AG10803 (cell line): ENCODE measurements around the gene TOR1AIP2.
A peak's percentile ranks its signal among the peaks of the same experiment; 100 is the strongest.

ENCODE experiments used
- DNase-seq: peaks from one replicate; pipeline ENCODE4 v3.0.0; 2010; ENCODE audit warnings: low read depth
- H3K4me3 ChIP-seq: 2 replicates; pipeline ENCODE4 v1.5.1; 2011; ENCODE audit warnings: mild to moderate bottlenecking, low read length, control low read depth
- TF ChIP-seq, protein P1 (sequence below): conservative IDR thresholded peaks from 2 replicates; pipeline ENCODE4 v1.5.1; 2011; ENCODE audit warnings: mild to moderate bottlenecking, low read length, control low read depth, inconsistent platforms

The TOR1AIP2 gene

GRCh38 chr1:179877586-179878265, at the start of gene TOR1AIP2:
TOR1AIP2 (minus strand) TSS chr1:179877803; CDS start chr1:179852665, 25,138 bp downstream.
- TF ChIP-seq, protein P1, sequence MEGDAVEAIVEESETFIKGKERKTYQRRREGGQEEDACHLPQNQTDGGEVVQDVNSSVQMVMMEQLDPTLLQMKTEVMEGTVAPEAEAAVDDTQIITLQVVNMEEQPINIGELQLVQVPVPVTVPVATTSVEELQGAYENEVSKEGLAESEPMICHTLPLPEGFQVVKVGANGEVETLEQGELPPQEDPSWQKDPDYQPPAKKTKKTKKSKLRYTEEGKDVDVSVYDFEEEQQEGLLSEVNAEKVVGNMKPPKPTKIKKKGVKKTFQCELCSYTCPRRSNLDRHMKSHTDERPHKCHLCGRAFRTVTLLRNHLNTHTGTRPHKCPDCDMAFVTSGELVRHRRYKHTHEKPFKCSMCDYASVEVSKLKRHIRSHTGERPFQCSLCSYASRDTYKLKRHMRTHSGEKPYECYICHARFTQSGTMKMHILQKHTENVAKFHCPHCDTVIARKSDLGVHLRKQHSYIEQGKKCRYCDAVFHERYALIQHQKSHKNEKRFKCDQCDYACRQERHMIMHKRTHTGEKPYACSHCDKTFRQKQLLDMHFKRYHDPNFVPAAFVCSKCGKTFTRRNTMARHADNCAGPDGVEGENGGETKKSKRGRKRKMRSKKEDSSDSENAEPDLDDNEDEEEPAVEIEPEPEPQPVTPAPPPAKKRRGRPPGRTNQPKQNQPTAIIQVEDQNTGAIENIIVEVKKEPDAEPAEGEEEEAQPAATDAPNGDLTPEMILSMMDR = no peak; the same call in 1 of the 2 replicates
- DNase-seq = peak; percentile 74
- H3K4me3 ChIP-seq = peak within 1 kb of the TSS; percentile 86

DNA sequence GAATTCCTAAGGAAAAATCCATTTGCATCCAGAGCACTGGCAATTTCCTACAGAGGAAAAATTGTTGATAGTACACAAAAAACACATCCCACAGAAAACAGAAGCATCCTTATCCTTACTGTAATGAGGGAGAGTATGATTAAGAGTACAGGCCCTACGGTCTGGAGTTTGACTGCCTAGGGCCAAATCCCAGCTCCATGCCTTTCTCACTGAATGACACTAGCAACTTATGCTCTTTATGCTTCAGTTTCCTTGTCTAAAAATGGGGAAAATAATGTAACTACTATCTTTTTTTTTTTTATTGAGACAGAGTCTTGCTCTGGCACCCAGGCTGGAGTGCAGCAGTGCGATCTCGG, 49.2 kb upstream of the TOR1AIP2 start:
- TF ChIP-seq, protein P1 = no peak
- no peak overlapping the region for H3K4me3 ChIP-seq
- DNase-seq = no peak

- peak; percentile 88 for DNase-seq
- no peak overlapping the region for H3K4me3 ChIP-seq
- TF ChIP-seq, protein P1 = no peak
These were observed 48.6 kb upstream of the TOR1AIP2 start for GRCh38 chr1:179925922-179926849.

DNA sequence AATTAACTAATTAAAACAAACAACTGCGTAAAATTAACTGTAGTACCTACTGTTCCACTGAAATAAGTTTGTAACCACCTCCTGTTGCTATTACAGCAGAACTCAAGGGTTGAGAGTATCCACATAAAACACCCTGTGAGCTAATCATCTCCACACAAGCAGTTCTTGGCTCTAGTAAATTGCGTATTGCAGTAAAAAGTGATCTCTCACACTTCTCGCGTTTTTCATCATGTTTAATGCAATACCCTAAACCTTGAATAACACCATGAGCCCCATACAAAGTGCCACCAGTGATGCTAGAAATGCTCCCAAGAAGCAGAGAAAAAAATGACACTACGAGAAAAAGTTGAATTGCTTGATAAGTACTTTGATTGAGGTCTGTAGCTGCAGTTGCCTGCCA, 47.7 kb upstream of the TOR1AIP2 start:
- no peak for DNase-seq
- TF ChIP-seq, protein P1 = no peak
- no peak overlapping the region for H3K4me3 ChIP-seq

DNA sequence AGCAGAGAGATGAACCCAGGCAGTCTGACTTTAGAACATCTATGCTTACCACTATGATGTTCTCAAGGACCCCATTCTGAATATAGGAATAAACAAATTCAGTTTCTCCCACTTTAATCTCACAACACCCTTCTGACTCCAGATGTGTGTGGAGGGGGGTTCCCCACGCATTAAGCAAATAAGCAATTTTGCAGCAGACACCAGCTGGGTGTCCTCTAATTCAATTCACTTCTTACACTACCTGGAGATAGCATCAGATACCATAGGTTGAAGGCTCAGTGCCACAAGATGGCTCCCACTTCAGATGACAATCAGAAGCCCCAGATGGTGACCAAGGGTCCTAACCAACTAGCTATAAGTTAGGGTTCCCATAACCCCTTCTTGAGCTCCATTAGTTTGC, 46.7 kb upstream of the TOR1AIP2 start:
- no peak for DNase-seq
- no peak overlapping the region for H3K4me3 ChIP-seq
- TF ChIP-seq, protein P1 = no peak

DNA sequence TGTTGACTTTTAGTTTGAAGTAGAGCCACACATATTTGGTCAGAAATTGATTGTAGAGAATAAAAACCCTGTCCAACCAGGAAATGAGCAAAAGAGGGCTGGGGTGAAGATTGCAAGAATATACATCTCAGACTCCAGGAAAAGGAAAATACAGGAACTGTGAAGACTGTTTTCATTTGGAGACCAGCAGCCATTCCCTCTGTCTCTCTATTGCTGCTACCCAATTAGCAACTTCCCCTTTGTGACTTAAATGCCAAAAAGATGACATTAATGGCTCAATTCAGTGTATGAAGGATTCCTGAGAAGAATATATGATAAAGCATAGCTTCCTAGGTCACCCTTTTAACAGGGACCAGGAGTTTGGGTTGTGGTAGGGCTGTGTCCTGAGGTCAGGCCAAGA, 45.4 kb upstream of the TOR1AIP2 start:
- H3K4me3 ChIP-seq = no peak overlapping the region
- no peak for DNase-seq
- TF ChIP-seq, protein P1 = no peak
